ENCODE measurements around the gene POPDC2. TPM values are rescaled to one million over a fixed set of nuclear protein-coding genes. Genes with fewer than 3 reads are reported as not detected.

POPDC2 gene
- total RNA-seq, 1 experiment from 2014 or later = 0.37 TPM

DNA sequence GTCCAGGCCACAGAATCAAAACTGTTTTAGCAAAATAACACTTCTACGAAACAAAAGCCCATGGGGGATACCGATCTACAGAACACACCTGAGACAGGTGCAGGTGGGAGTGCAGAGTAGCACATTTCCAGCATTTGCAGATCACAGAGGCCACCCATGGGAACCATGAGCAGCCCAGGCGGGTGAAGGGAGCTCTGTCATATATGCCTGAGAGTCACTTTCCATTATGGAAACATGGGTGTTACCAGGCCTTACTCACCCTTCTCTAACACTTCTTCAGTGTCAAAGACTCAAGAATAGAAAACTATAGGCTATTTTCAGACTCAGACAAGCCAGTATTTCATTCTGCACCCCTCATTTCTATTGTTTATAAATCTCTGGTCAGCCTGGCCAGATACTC is 59.2 kb downstream of the POPDC2 start:
- Histone ChIP-seq H3K9me3 (ENCODE audit: control insufficient read depth, low read depth, low read length) (no peaks in the 10 kb centered on the region), H4K8ac (replicated peaks; ENCODE audit: insufficient read length, low read depth, low read length) (no peak overlapping the region), H3T11ph (ENCODE audit: low read length) (no peak overlapping the region), H3K14ac (ENCODE audit: insufficient read depth, low read length) (no peak overlapping the region), H2AFZ (ENCODE audit: low read length) (no peak overlapping the region), H3K79me2 (ENCODE audit: insufficient read depth, low read length) (no peaks in the 10 kb centered on the region), H2BK5ac (ENCODE audit: insufficient read length, low read length) (no peak overlapping the region), H3K9ac (ENCODE audit: extremely low read depth, insufficient read length, low read length) (no peak overlapping the region), H3K18ac (ENCODE audit: insufficient read length, low read depth, low read length) (no peak overlapping the region), H2BK12ac (ENCODE audit: insufficient read length, low read depth, low read length) (no peak overlapping the region), H3K23ac (ENCODE audit: insufficient read length, low read depth, low read length) (no peak overlapping the region), H3K27ac (ENCODE audit: insufficient read length, low read depth, low read length) (no peak overlapping the region), H2BK120ac (ENCODE audit: low read depth, low read length, poor library complexity, severe bottlenecking) (no peak overlapping the region), H3K56ac (ENCODE audit: insufficient read length, low read depth, low read length) (no peak overlapping the region), H2AK5ac (ENCODE audit: insufficient read length, low read length) (no peak overlapping the region), H4K91ac (ENCODE audit: insufficient read length, low read depth, low read length) (no peak overlapping the region), H3K79me1 (ENCODE audit: insufficient read depth, low read depth, low read length, poor library complexity, severe bottlenecking) (no peaks in the 10 kb centered on the region), H4K20me1 (ENCODE audit: control insufficient read depth, insufficient read depth, insufficient read length) (no peaks in the 10 kb centered on the region), H2BK15ac (ENCODE audit: low read depth, low read length) (no peak overlapping the region), H3K23me2 (ENCODE audit: insufficient read length, low read depth, low read length, poor library complexity, severe bottlenecking) (no peaks in the 10 kb centered on the region), H4K5ac (ENCODE audit: insufficient read length, low read depth, low read length) (no peak overlapping the region), H3K4me1 (ENCODE audit: insufficient read depth, low read length) (no peaks in the 10 kb centered on the region; the same call in 1 of the 2 replicates), H3K27me3 (ENCODE audit: insufficient read depth, low read length) (no peaks in the 10 kb centered on the region), H3K4ac (ENCODE audit: low read depth, low read length) (no peak overlapping the region), H2BK20ac (ENCODE audit: low read depth, low read length, poor library complexity, severe bottlenecking) (no peak overlapping the region), H3K4me2 (ENCODE audit: insufficient read depth, insufficient read length, low read length) (no peak overlapping the region)
- TF ChIP-seq, protein P1, sequence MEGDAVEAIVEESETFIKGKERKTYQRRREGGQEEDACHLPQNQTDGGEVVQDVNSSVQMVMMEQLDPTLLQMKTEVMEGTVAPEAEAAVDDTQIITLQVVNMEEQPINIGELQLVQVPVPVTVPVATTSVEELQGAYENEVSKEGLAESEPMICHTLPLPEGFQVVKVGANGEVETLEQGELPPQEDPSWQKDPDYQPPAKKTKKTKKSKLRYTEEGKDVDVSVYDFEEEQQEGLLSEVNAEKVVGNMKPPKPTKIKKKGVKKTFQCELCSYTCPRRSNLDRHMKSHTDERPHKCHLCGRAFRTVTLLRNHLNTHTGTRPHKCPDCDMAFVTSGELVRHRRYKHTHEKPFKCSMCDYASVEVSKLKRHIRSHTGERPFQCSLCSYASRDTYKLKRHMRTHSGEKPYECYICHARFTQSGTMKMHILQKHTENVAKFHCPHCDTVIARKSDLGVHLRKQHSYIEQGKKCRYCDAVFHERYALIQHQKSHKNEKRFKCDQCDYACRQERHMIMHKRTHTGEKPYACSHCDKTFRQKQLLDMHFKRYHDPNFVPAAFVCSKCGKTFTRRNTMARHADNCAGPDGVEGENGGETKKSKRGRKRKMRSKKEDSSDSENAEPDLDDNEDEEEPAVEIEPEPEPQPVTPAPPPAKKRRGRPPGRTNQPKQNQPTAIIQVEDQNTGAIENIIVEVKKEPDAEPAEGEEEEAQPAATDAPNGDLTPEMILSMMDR (conservative IDR thresholded peaks at IDR 0.05) = no peak
- H3K9me3 Mint-ChIP-seq = no peaks in the 10 kb centered on the region
- no CpG with 5 or more reads among the region's 3 CpGs for WGBS (ENCODE audit: extremely low coverage, insufficient read length, low lambda C conversion rate)
- no peak for DNase-seq
- H3K4me3 Mint-ChIP-seq = no peak overlapping the region
- no peak overlapping the region for H3K27ac Mint-ChIP-seq
- no peaks in the 10 kb centered on the region for H3K27me3 Mint-ChIP-seq (ENCODE audit: low read depth)
- no peaks in the 10 kb centered on the region for H3K36me3 Mint-ChIP-seq (ENCODE audit: insufficient read depth in 1 of 3, low read depth in 3 of 3)
- H3K4me1 Mint-ChIP-seq = peaks cover 10 to 15% of the 10 kb centered on the region in 2 experiments
